ENCODE results near the gene TMEM126B. TPM values are rescaled to one million over a fixed set of nuclear protein-coding genes. Genes with fewer than 3 reads are reported as not detected.

The TMEM126B gene
- total RNA-seq, 1 experiment from 2014 or later = 38.1 TPM

- intact Hi-C loops (cut with micrococcal nuclease; ENCODE audit: unreplicated experiment) = no loop called here
- TF ChIP-seq EZH2 (IDR thresholded peaks at IDR 0.05; ENCODE audit: low read depth) = no peak
- TF ChIP-seq, protein P1, sequence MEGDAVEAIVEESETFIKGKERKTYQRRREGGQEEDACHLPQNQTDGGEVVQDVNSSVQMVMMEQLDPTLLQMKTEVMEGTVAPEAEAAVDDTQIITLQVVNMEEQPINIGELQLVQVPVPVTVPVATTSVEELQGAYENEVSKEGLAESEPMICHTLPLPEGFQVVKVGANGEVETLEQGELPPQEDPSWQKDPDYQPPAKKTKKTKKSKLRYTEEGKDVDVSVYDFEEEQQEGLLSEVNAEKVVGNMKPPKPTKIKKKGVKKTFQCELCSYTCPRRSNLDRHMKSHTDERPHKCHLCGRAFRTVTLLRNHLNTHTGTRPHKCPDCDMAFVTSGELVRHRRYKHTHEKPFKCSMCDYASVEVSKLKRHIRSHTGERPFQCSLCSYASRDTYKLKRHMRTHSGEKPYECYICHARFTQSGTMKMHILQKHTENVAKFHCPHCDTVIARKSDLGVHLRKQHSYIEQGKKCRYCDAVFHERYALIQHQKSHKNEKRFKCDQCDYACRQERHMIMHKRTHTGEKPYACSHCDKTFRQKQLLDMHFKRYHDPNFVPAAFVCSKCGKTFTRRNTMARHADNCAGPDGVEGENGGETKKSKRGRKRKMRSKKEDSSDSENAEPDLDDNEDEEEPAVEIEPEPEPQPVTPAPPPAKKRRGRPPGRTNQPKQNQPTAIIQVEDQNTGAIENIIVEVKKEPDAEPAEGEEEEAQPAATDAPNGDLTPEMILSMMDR (conservative IDR thresholded peaks at IDR 0.05) = no peak
- Histone ChIP-seq H3K36me3 (ENCODE audit: low read depth) (no peaks in the 10 kb centered on the region), H3K9me2 (ENCODE audit: insufficient read depth) (no peaks in the 10 kb centered on the region; the same call in 1 of the 2 replicates), H3K4me2 (no peak overlapping the region), H3K79me2 (ENCODE audit: low read depth) (no peaks in the 10 kb centered on the region), H3K27me3 (ENCODE audit: insufficient read depth, low read depth) (no peaks in the 10 kb centered on the region), H3K27ac (no peak overlapping the region), H2AFZ (no peak overlapping the region), H3F3A (ENCODE audit: insufficient read depth, low read depth) (no peaks in the 10 kb centered on the region), H3K4me3 (no peak overlapping the region), H3K9me3 (ENCODE audit: insufficient read depth, low read depth) (no peaks in the 10 kb centered on the region), H3K4me1 (replicated peaks; ENCODE audit: insufficient read depth) (no peaks in the 10 kb centered on the region), H4K20me1 (ENCODE audit: insufficient read depth) (no peaks in the 10 kb centered on the region)
- no peak for DNase-seq
- BruUV-seq (replicated peaks) = no TSS peak
- ChIA-PET POLR2A (ENCODE audit: unreplicated experiment) (no interaction called here), CTCF (no interaction called here)
Measured at GRCh38 chr11:85682330-85683305, 54.2 kb downstream of the TMEM126B start.

DNA sequence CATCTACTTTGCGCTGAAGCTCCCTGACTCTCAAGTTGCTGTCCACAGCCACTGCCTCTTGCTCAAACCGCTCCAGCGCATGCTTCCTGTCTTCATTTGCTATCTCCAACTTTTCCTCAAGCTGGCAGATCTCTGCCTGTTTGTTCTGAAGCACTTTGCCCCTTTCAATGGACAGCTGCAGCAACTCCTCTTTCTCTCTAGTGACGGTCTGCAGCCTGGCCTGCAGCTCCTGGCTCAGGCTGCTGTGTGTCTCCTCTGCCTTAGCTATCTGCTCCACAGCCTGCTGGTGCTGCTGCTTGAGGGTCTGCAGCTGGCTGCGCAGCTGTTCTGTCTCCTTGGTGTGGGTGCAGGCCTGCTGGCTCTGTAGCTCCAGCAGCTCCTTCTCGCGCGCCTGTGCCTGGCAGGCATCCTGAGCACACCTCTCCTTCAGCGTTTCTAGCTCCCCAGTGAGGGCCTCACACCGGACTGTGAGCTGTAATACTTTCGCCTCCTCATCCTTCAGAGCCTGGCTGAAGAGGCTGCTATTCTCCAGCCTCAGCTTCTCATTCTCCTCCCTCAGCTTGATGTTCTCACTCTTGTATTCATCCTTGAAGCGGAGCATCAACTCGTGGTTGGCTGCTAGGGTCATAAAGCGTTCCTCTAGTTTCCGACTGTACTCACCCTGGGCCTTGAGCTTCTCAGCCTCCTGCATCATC lies 56.9 kb downstream of the TMEM126B start:
- no peak for DNase-seq
- CTCF ChIA-PET = no interaction called here
- Histone ChIP-seq H3K27ac (no peak overlapping the region), H3K4me3 (no peak overlapping the region), H3K36me3 (ENCODE audit: low read depth) (no peaks in the 10 kb centered on the region), H3K27me3 (ENCODE audit: insufficient read depth, low read depth) (no peaks in the 10 kb centered on the region), H4K20me1 (ENCODE audit: insufficient read depth) (no peaks in the 10 kb centered on the region), H3K4me2 (no peak overlapping the region), H3K9me2 (ENCODE audit: insufficient read depth) (no peaks in the 10 kb centered on the region), H3K9me3 (ENCODE audit: insufficient read depth, low read depth) (no peaks in the 10 kb centered on the region), H3F3A (ENCODE audit: insufficient read depth, low read depth) (no peaks in the 10 kb centered on the region), H2AFZ (no peak overlapping the region), H3K79me2 (ENCODE audit: low read depth) (no peaks in the 10 kb centered on the region), H3K4me1 (replicated peaks; ENCODE audit: insufficient read depth) (peaks cover 8% of the 10 kb centered on the region; the same call in 1 of the 2 replicates)
- intact Hi-C loops (cut with micrococcal nuclease; ENCODE audit: unreplicated experiment) = no loop called here
- TF ChIP-seq, protein P1 (conservative IDR thresholded peaks at IDR 0.05) = no peak
- no peak for TF ChIP-seq EZH2 (IDR thresholded peaks at IDR 0.05; ENCODE audit: low read depth)
- no TSS peak for BruUV-seq (replicated peaks)
- POLR2A ChIA-PET (ENCODE audit: unreplicated experiment) = no interaction called here

GRCh38 chr11:85685820-85686459 lies 57.5 kb downstream of the TMEM126B start, which contains the start of gene CCDC89:
Gene CCDC89, minus strand, starts transcription at chr11:85686195. Its CDS starts 65 bp downstream, at chr11:85686130.
- Histone ChIP-seq H3K4me2 (no peak within 1 kb of the TSS), H3K4me1 (replicated peaks; ENCODE audit: insufficient read depth) (peaks cover 8% of the 10 kb centered on the region; the same call in 1 of the 2 replicates), H3K9me3 (ENCODE audit: insufficient read depth, low read depth) (no peaks in the 10 kb centered on the region), H3F3A (ENCODE audit: insufficient read depth, low read depth) (no peaks in the 10 kb centered on the region), H4K20me1 (ENCODE audit: insufficient read depth) (no peaks in the 10 kb centered on the region), H3K79me2 (ENCODE audit: low read depth) (no peaks in the 10 kb centered on the region), H3K36me3 (ENCODE audit: low read depth) (no peaks in the 10 kb centered on the region), H3K27ac (no peak within 1 kb of the TSS), H3K9me2 (ENCODE audit: insufficient read depth) (no peaks in the 10 kb centered on the region), H3K27me3 (ENCODE audit: insufficient read depth, low read depth) (no peaks in the 10 kb centered on the region), H3K4me3 (no peak within 1 kb of the TSS), H2AFZ (no peak within 1 kb of the TSS)
- intact Hi-C loops (cut with micrococcal nuclease; ENCODE audit: unreplicated experiment) = no loop called here
- ChIA-PET POLR2A (ENCODE audit: unreplicated experiment) (no interaction called here), CTCF (no interaction called here)
- no peak for TF ChIP-seq EZH2 (IDR thresholded peaks at IDR 0.05; ENCODE audit: low read depth)
- TF ChIP-seq, protein P1 (conservative IDR thresholded peaks at IDR 0.05) = no peak
- no peak for DNase-seq
- no TSS peak for BruUV-seq (replicated peaks)

Data from PC-9 (cell line).